ENCODE data around the gene ITPR2. TPM values are rescaled to one million over a fixed set of nuclear protein-coding genes. Genes with fewer than 3 reads are reported as not detected.

The ITPR2 gene
- total RNA-seq, 2 experiments from 2014 or later: 28.8 to 29.9 TPM

GRCh38 chr12:26719852-26720251 is 113.1 kb downstream of the ITPR2 start:
- Histone ChIP-seq H3K27me3 (ENCODE audit: control insufficient read depth in 1 of 2, insufficient read depth in 2 of 2, low read length in 2 of 2) (no peaks in the 10 kb centered on the region), H3K4me3 (ENCODE audit: low read length) (no peak overlapping the region), H3K27ac (ENCODE audit: low read depth in 1 of 2, low read length in 2 of 2) (no peak overlapping the region), H3K4me1 (ENCODE audit: insufficient read depth, low read length) (no peaks in the 10 kb centered on the region), H3K9me3 (ENCODE audit: control insufficient read depth in 1 of 2, insufficient read depth in 1 of 2, low read length in 2 of 2) (no peaks in the 10 kb centered on the region), H3K36me3 (ENCODE audit: insufficient read depth, low read length) (peaks cover 8% of the 10 kb centered on the region)
- no peak overlapping the region for H3K27ac Mint-ChIP-seq
- no peak for TF ChIP-seq CTCF (IDR thresholded peaks at IDR 0.05)
- ATAC-seq (ENCODE audit: poor library complexity) (no peak), DNase-seq (no peak)
- H3K36me3 Mint-ChIP-seq (ENCODE audit: low read depth): peaks cover 67% of the 10 kb centered on the region
- POLR2A ChIA-PET: no interaction called here
- H3K27me3 Mint-ChIP-seq: no peaks in the 10 kb centered on the region
- no peaks in the 10 kb centered on the region for H3K9me3 Mint-ChIP-seq
- no peaks in the 10 kb centered on the region for H3K4me1 Mint-ChIP-seq (ENCODE audit: low read depth)
- intact Hi-C loops (cut with DNase I, micrococcal nuclease): no loop called here
- CTCF ChIA-PET: no interaction called here
- no peak overlapping the region for H3K4me3 Mint-ChIP-seq

- Mint-ChIP-seq H3K9me3 (no peaks in the 10 kb centered on the region), H3K27ac (no peak overlapping the region)
- POLR2A ChIA-PET: no interaction called here
Observed at GRCh38 chr12:26717757-26718156, 115.2 kb downstream of the ITPR2 start.

GRCh38 chr12:26715232-26715631 is 117.8 kb downstream of the ITPR2 start:
- H3K27me3 Mint-ChIP-seq: no peaks in the 10 kb centered on the region
- H3K9me3 Mint-ChIP-seq: no peaks in the 10 kb centered on the region
- no peak for ATAC-seq (ENCODE audit: poor library complexity)
- H3K4me1 ChIP-seq (ENCODE audit: insufficient read depth, low read length): no peaks in the 10 kb centered on the region
- TF ChIP-seq CTCF (IDR thresholded peaks at IDR 0.05): no peak
- peaks cover 25% of the 10 kb centered on the region for H3K36me3 ChIP-seq (ENCODE audit: insufficient read depth, low read length)
- no peak for DNase-seq
- H3K36me3 Mint-ChIP-seq (ENCODE audit: low read depth): peaks cover 74% of the 10 kb centered on the region
- intact Hi-C loops (cut with DNase I, micrococcal nuclease): no loop called here
- POLR2A ChIA-PET: no interaction called here
- CTCF ChIA-PET: no interaction called here
- no peak overlapping the region for H3K4me3 Mint-ChIP-seq
- H3K27ac ChIP-seq (ENCODE audit: low read depth in 1 of 2, low read length in 2 of 2): no peak overlapping the region
- no peaks in the 10 kb centered on the region for H3K4me1 Mint-ChIP-seq (ENCODE audit: low read depth)
- H3K27me3 ChIP-seq (ENCODE audit: control insufficient read depth in 1 of 2, insufficient read depth in 2 of 2, low read length in 2 of 2): no peaks in the 10 kb centered on the region
- H3K4me3 ChIP-seq (ENCODE audit: low read length): no peak overlapping the region
- H3K27ac Mint-ChIP-seq: no peak overlapping the region
- H3K9me3 ChIP-seq (ENCODE audit: control insufficient read depth in 1 of 2, insufficient read depth in 1 of 2, low read length in 2 of 2): no peaks in the 10 kb centered on the region

More at GRCh38 chr12:26717757-26718156, 115.2 kb downstream of the ITPR2 start:
- CTCF ChIA-PET: no interaction called here
- no peak overlapping the region for H3K4me3 Mint-ChIP-seq
- Histone ChIP-seq H3K27ac (ENCODE audit: low read depth in 1 of 2, low read length in 2 of 2) (no peak overlapping the region), H3K36me3 (ENCODE audit: insufficient read depth, low read length) (peaks cover 15% of the 10 kb centered on the region), H3K9me3 (ENCODE audit: control insufficient read depth in 1 of 2, insufficient read depth in 1 of 2, low read length in 2 of 2) (no peaks in the 10 kb centered on the region), H3K4me1 (ENCODE audit: insufficient read depth, low read length) (no peaks in the 10 kb centered on the region), H3K4me3 (ENCODE audit: low read length) (no peak overlapping the region), H3K27me3 (ENCODE audit: control insufficient read depth in 1 of 2, insufficient read depth in 2 of 2, low read length in 2 of 2) (no peaks in the 10 kb centered on the region)
- peaks cover 73% of the 10 kb centered on the region for H3K36me3 Mint-ChIP-seq (ENCODE audit: low read depth)
- intact Hi-C loops (cut with DNase I, micrococcal nuclease): no loop called here
- DNase-seq: no peak
- H3K27me3 Mint-ChIP-seq: no peaks in the 10 kb centered on the region
- TF ChIP-seq CTCF (IDR thresholded peaks at IDR 0.05): no peak
- no peaks in the 10 kb centered on the region for H3K4me1 Mint-ChIP-seq (ENCODE audit: low read depth)
- no peak for ATAC-seq (ENCODE audit: poor library complexity)
